ENCODE results near the gene TSPAN13.

The TSPAN13 gene

GRCh38 chr7:16770657-16771329, 17.2 kb downstream of the TSPAN13 start:
- Histone ChIP-seq H3K4me1 (ENCODE audit: insufficient read depth, low read length) (no peaks in the 10 kb centered on the region), H3K4me3 (ENCODE audit: low read length) (no peak overlapping the region), H3K9me3 (ENCODE audit: low read length) (peaks cover 3% of the 10 kb centered on the region), H3K36me3 (ENCODE audit: insufficient read depth, low read length) (no peaks in the 10 kb centered on the region), H3K27me3 (ENCODE audit: insufficient read depth, low read length) (no peaks in the 10 kb centered on the region), H2AFZ (ENCODE audit: low read depth, low read length) (no peak overlapping the region)

- no peaks in the 10 kb centered on the region for H3K27me3 ChIP-seq (ENCODE audit: insufficient read depth, low read length)
- no peak overlapping the region for H2AFZ ChIP-seq (ENCODE audit: low read depth, low read length)
- H3K9me3 ChIP-seq (ENCODE audit: low read length), result no peaks in the 10 kb centered on the region
- H3K4me3 ChIP-seq (ENCODE audit: low read length), result no peak overlapping the region
- H3K4me1 ChIP-seq (ENCODE audit: insufficient read depth, low read length), result peaks cover 1% of the 10 kb centered on the region
- no peaks in the 10 kb centered on the region for H3K36me3 ChIP-seq (ENCODE audit: insufficient read depth, low read length)
Observed at GRCh38 chr7:16773326-16773725, 19.8 kb downstream of the TSPAN13 start.

GRCh38 chr7:16773884-16774283, 20.3 kb downstream of the TSPAN13 start:
- no peaks in the 10 kb centered on the region for H3K36me3 ChIP-seq (ENCODE audit: insufficient read depth, low read length)
- H3K27me3 ChIP-seq (ENCODE audit: insufficient read depth, low read length), result no peaks in the 10 kb centered on the region
- H3K4me3 ChIP-seq (ENCODE audit: low read length), result no peak overlapping the region
- no peak overlapping the region for H2AFZ ChIP-seq (ENCODE audit: low read depth, low read length)
- no peaks in the 10 kb centered on the region for H3K9me3 ChIP-seq (ENCODE audit: low read length)
- H3K4me1 ChIP-seq (ENCODE audit: insufficient read depth, low read length), result peaks cover 4% of the 10 kb centered on the region

- Histone ChIP-seq H3K9me3 (ENCODE audit: low read length) (no peaks in the 10 kb centered on the region), H2AFZ (ENCODE audit: low read depth, low read length) (no peak overlapping the region), H3K4me3 (ENCODE audit: low read length) (no peak overlapping the region), H3K4me1 (ENCODE audit: insufficient read depth, low read length) (peaks cover 7% of the 10 kb centered on the region), H3K36me3 (ENCODE audit: insufficient read depth, low read length) (no peaks in the 10 kb centered on the region), H3K27me3 (ENCODE audit: insufficient read depth, low read length) (no peaks in the 10 kb centered on the region)
Observed at GRCh38 chr7:16774294-16774693, 20.7 kb downstream of the TSPAN13 start.

- Histone ChIP-seq H2AFZ (ENCODE audit: low read depth, low read length) (no peak overlapping the region), H3K9me3 (ENCODE audit: low read length) (no peaks in the 10 kb centered on the region)
Observed at GRCh38 chr7:16774986-16775385, 21.4 kb downstream of the TSPAN13 start.

GRCh38 chr7:16776053-16776452, 22.5 kb downstream of the TSPAN13 start:
- no peaks in the 10 kb centered on the region for H3K9me3 ChIP-seq (ENCODE audit: low read length)
- H3K36me3 ChIP-seq (ENCODE audit: insufficient read depth, low read length), result peaks cover under 1% of the 10 kb centered on the region
- no peaks in the 10 kb centered on the region for H3K27me3 ChIP-seq (ENCODE audit: insufficient read depth, low read length)
- peaks cover 7% of the 10 kb centered on the region for H3K4me1 ChIP-seq (ENCODE audit: insufficient read depth, low read length)
- no peak overlapping the region for H2AFZ ChIP-seq (ENCODE audit: low read depth, low read length)
- H3K4me3 ChIP-seq (ENCODE audit: low read length), result no peak overlapping the region

More at GRCh38 chr7:16774986-16775385, 21.4 kb downstream of the TSPAN13 start:
- H3K4me3 ChIP-seq (ENCODE audit: low read length), result no peak overlapping the region
- H3K36me3 ChIP-seq (ENCODE audit: insufficient read depth, low read length), result no peaks in the 10 kb centered on the region
- no peaks in the 10 kb centered on the region for H3K27me3 ChIP-seq (ENCODE audit: insufficient read depth, low read length)
- H3K4me1 ChIP-seq (ENCODE audit: insufficient read depth, low read length), result peaks cover 7% of the 10 kb centered on the region

GRCh38 chr7:16778476-16778875, 24.9 kb downstream of the TSPAN13 start:
- Histone ChIP-seq H2AFZ (ENCODE audit: low read depth, low read length) (no peak overlapping the region), H3K4me1 (ENCODE audit: insufficient read depth, low read length) (peaks cover 7% of the 10 kb centered on the region), H3K27me3 (ENCODE audit: insufficient read depth, low read length) (no peaks in the 10 kb centered on the region), H3K9me3 (ENCODE audit: low read length) (no peaks in the 10 kb centered on the region), H3K36me3 (ENCODE audit: insufficient read depth, low read length) (peaks cover 21% of the 10 kb centered on the region), H3K4me3 (ENCODE audit: low read length) (no peak overlapping the region)

GRCh38 chr7:16779051-16779450, 25.5 kb downstream of the TSPAN13 start:
- Histone ChIP-seq H3K36me3 (ENCODE audit: insufficient read depth, low read length) (peaks cover 26% of the 10 kb centered on the region), H3K4me1 (ENCODE audit: insufficient read depth, low read length) (peaks cover 7% of the 10 kb centered on the region)

GRCh38 chr7:16780596-16780995, 27.0 kb downstream of the TSPAN13 start:
- Histone ChIP-seq H3K9me3 (ENCODE audit: low read length) (no peaks in the 10 kb centered on the region), H3K4me1 (ENCODE audit: insufficient read depth, low read length) (peaks cover 7% of the 10 kb centered on the region), H3K27me3 (ENCODE audit: insufficient read depth, low read length) (no peaks in the 10 kb centered on the region), H3K36me3 (ENCODE audit: insufficient read depth, low read length) (peaks cover 30% of the 10 kb centered on the region), H2AFZ (ENCODE audit: low read depth, low read length) (no peak overlapping the region), H3K4me3 (ENCODE audit: low read length) (no peak overlapping the region)

More at GRCh38 chr7:16779051-16779450, 25.5 kb downstream of the TSPAN13 start:
- H2AFZ ChIP-seq (ENCODE audit: low read depth, low read length), result no peak overlapping the region
- H3K27me3 ChIP-seq (ENCODE audit: insufficient read depth, low read length), result no peaks in the 10 kb centered on the region
- no peaks in the 10 kb centered on the region for H3K9me3 ChIP-seq (ENCODE audit: low read length)
- H3K4me3 ChIP-seq (ENCODE audit: low read length), result no peak overlapping the region

- Histone ChIP-seq H2AFZ (ENCODE audit: low read depth, low read length) (no peak overlapping the region), H3K9me3 (ENCODE audit: low read length) (no peaks in the 10 kb centered on the region), H3K4me1 (ENCODE audit: insufficient read depth, low read length) (no peaks in the 10 kb centered on the region), H3K36me3 (ENCODE audit: insufficient read depth, low read length) (peaks cover 30% of the 10 kb centered on the region), H3K4me3 (ENCODE audit: low read length) (no peak overlapping the region), H3K27me3 (ENCODE audit: insufficient read depth, low read length) (no peaks in the 10 kb centered on the region)
Observed at GRCh38 chr7:16785321-16785720, 31.8 kb downstream of the TSPAN13 start.

- Histone ChIP-seq H3K4me3 (ENCODE audit: low read length) (no peak overlapping the region), H3K36me3 (ENCODE audit: insufficient read depth, low read length) (peaks cover 30% of the 10 kb centered on the region), H2AFZ (ENCODE audit: low read depth, low read length) (no peak overlapping the region), H3K27me3 (ENCODE audit: insufficient read depth, low read length) (no peaks in the 10 kb centered on the region), H3K9me3 (ENCODE audit: low read length) (no peaks in the 10 kb centered on the region), H3K4me1 (ENCODE audit: insufficient read depth, low read length) (no peaks in the 10 kb centered on the region)
Observed at GRCh38 chr7:16785846-16786245, 32.3 kb downstream of the TSPAN13 start.

GRCh38 chr7:16786257-16786656, 32.7 kb downstream of the TSPAN13 start:
- Histone ChIP-seq H2AFZ (ENCODE audit: low read depth, low read length) (no peak overlapping the region), H3K9me3 (ENCODE audit: low read length) (no peaks in the 10 kb centered on the region), H3K4me3 (ENCODE audit: low read length) (no peak overlapping the region), H3K36me3 (ENCODE audit: insufficient read depth, low read length) (peaks cover 28% of the 10 kb centered on the region), H3K4me1 (ENCODE audit: insufficient read depth, low read length) (no peaks in the 10 kb centered on the region), H3K27me3 (ENCODE audit: insufficient read depth, low read length) (no peaks in the 10 kb centered on the region)

- Histone ChIP-seq H2AFZ (ENCODE audit: low read depth, low read length) (no peak overlapping the region), H3K27me3 (ENCODE audit: insufficient read depth, low read length) (no peaks in the 10 kb centered on the region)
Observed at GRCh38 chr7:16787127-16787526, 33.6 kb downstream of the TSPAN13 start.

GRCh38 chr7:16791071-16791470, 37.5 kb downstream of the TSPAN13 start:
- Histone ChIP-seq H3K27me3 (ENCODE audit: insufficient read depth, low read length) (no peaks in the 10 kb centered on the region), H2AFZ (ENCODE audit: low read depth, low read length) (no peak overlapping the region), H3K4me1 (ENCODE audit: insufficient read depth, low read length) (no peaks in the 10 kb centered on the region), H3K4me3 (ENCODE audit: low read length) (no peak overlapping the region), H3K36me3 (ENCODE audit: insufficient read depth, low read length) (no peaks in the 10 kb centered on the region), H3K9me3 (ENCODE audit: low read length) (no peaks in the 10 kb centered on the region)

More at GRCh38 chr7:16787127-16787526, 33.6 kb downstream of the TSPAN13 start:
- H3K9me3 ChIP-seq (ENCODE audit: low read length), result no peaks in the 10 kb centered on the region
- no peaks in the 10 kb centered on the region for H3K4me1 ChIP-seq (ENCODE audit: insufficient read depth, low read length)
- H3K36me3 ChIP-seq (ENCODE audit: insufficient read depth, low read length), result peaks cover 22% of the 10 kb centered on the region
- no peak overlapping the region for H3K4me3 ChIP-seq (ENCODE audit: low read length)

Data from neuron (in vitro differentiated cells).